AG04450 (cell line): ENCODE data around the gene NCKAP5L. TPM values are rescaled to one million over a fixed set of nuclear protein-coding genes. Genes with fewer than 3 reads are reported as not detected.
"Not testable (repeated sequence)": the region's sequence is repeated elsewhere in the genome, so short reads cannot be mapped to it uniquely, and the experiment has no call there.

ENCODE experiments used
- CTCF ChIA-PET: fragments of 300-600, 350-600 bp; formaldehyde crosslinking; extraction: SDS; loops from one replicate; lab custom pipeline; 2022; ENCODE audit warnings: antibody characterized with exemption, inconsistent platforms; lab: Charles Lee
- POLR2A ChIA-PET: fragments of 350-600 bp; formaldehyde crosslinking; extraction: SDS; loops from one replicate; lab custom pipeline; 2021; ENCODE audit warnings: antibody characterized with exemption, inconsistent platforms; lab: Yijun Ruan, JAX
- DNase-seq: peaks from one replicate; pipeline ENCODE4 v3.0.0-alpha.2; 2011; ENCODE audit warnings: low read depth, low spot score
- H3K27ac ChIP-seq: one replicate; pipeline ENCODE4 v1.5.1; 2012; ENCODE audit warnings: low read depth, low read length, control low read depth
- H3K27me3 ChIP-seq: one replicate; pipeline ENCODE4 v1.6.0; 2012; ENCODE audit warnings: low read length; ENCODE audit not compliant: control insufficient read depth, insufficient read depth
- H3K4me3 ChIP-seq: 2 replicates; pipeline ENCODE4 v1.5.1; 2011; ENCODE audit warnings: mild to moderate bottlenecking, low read depth, low read length, control low read depth
- H3K9me3 ChIP-seq: 2 replicates; pipeline ENCODE4 v1.5.1; 2012; ENCODE audit warnings: low read length; ENCODE audit not compliant: control insufficient read depth, insufficient read depth
- polyA plus RNA-seq: library from polyadenylated mRNA; depleted of rRNA; stranded (reverse); fragments of >200 nt; gene quantifications from 2 replicates; pipeline ENCODE4 v1.2.3, GENCODE V29; 2011
- TF ChIP-seq, protein P1 (sequence below): IDR thresholded peaks from 2 replicates; pipeline ENCODE4 v1.5.1; 2011; ENCODE audit warnings: low read depth, low read length, control low read depth, inconsistent platforms

Gene NCKAP5L
- polyA plus RNA-seq, 1 experiment: 5.6 TPM

DNA sequence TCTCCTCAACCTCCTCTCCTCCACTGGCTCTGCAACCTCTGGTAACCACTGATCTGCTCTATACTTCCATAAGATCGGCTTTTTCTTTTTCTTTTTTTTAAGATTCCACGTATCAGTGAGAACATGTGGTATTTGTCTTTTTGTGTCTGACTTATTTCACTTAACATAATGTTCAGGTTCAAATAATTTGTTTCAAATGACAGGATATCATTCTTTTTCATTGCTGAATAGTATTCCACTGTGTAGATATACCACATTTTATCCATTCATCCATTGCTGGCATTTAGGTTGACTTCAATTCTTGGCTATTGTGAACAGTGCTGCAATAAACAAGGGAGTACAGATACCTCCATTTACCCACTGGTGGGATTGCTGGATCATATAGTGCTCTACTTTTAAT lies 40.5 kb downstream of the NCKAP5L start:
- TF ChIP-seq, protein P1, sequence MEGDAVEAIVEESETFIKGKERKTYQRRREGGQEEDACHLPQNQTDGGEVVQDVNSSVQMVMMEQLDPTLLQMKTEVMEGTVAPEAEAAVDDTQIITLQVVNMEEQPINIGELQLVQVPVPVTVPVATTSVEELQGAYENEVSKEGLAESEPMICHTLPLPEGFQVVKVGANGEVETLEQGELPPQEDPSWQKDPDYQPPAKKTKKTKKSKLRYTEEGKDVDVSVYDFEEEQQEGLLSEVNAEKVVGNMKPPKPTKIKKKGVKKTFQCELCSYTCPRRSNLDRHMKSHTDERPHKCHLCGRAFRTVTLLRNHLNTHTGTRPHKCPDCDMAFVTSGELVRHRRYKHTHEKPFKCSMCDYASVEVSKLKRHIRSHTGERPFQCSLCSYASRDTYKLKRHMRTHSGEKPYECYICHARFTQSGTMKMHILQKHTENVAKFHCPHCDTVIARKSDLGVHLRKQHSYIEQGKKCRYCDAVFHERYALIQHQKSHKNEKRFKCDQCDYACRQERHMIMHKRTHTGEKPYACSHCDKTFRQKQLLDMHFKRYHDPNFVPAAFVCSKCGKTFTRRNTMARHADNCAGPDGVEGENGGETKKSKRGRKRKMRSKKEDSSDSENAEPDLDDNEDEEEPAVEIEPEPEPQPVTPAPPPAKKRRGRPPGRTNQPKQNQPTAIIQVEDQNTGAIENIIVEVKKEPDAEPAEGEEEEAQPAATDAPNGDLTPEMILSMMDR: no peak
- Histone ChIP-seq H3K27ac (no peak overlapping the region), H3K27me3 (no peaks in the 10 kb centered on the region), H3K4me3 (no peak overlapping the region), H3K9me3 (no peaks in the 10 kb centered on the region)
- CTCF ChIA-PET: interaction anchor here (0.7 kb wide), 1 partner anchor 9 kb away, joined by 4 read pairs; no protein-coding TSS in a partner anchor
- DNase-seq: no peak
- POLR2A ChIA-PET: no interaction called here

DNA sequence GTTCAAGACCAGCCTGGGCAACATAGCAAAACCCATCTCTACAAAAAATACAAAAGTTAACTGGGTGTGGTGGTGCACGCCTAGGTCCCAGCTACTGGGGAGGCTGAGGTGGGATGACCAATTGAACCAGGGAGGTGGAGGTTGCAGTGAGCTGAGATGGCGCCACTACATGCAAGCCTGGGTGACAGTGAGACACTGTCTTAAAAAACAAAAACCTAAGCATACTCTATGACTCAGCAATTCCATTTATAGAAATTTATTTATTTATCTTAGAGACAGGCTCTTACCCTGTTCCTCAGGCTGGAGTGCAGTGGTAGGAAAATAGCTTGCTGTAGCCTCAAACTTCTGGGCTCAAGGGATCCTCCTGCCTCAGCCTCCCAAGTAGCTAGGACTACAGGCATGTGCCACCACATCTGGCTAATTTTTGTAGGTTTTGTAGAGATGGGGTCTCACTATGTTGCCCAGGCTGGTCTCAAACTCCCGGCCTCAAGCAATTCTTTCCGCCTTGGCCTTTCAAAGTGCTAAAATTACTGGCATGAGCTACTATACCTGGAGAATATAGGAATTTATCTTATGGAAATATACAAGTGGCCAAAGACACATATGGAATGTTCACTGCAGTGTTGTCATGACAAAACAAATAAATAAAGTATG lies 43.3 kb downstream of the NCKAP5L start:
- TF ChIP-seq, protein P1: no peak
- ChIA-PET POLR2A (interaction anchor here (1.1 to 1.8 kb wide), 2 partner anchors 43 to 58 kb away, joined by 4 to 5 read pairs; partner anchors contain the start of genes BCDIN3D and NCKAP5L), CTCF (interaction anchor here (1.0 to 2.1 kb wide), 2 partner anchors 47 to 54 kb away, joined by 3 to 6 read pairs; no protein-coding TSS in a partner anchor)
- no peaks in the 10 kb centered on the region for H3K9me3 ChIP-seq
- peaks cover 1% of the 10 kb centered on the region for H3K27me3 ChIP-seq
- peak overlapping the region; percentile 80 for H3K27ac ChIP-seq
- DNase-seq: no peak
- H3K4me3 ChIP-seq: no peak overlapping the region

DNA sequence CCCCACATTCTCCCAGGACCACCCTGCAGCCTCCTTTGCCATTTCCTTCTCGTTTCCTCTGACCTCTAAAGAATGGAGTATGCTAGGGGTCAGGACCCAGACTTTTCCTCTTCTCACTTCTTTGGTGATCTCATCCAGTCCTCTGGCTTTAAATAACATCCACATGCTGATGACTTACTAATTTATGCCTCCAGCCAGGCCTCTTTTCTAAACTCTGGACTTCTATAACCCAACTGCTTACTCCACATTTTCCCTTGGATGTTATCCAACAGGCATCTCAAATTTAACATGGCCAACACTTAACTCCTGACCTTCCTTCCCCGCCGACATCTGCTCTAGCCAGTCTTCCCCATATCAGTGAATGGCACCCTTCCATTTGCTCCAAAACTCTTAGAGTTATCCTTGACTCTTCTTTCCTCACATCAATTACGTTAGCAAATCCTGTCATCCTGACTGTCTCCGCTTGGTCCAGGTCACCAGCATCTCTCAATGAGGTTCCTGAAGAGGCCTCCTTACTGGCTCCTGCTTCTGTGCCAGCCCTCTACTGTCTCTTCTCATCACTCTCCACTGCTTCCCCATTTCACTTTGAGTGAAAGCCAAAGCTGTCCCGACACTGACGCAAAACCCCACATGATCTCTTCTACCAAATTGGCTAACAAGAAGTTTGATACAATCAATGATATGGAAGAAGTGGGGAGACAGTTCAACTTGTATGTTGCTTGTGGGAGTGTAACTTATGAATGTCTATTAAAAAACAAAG lies 44.1 kb downstream of the NCKAP5L start:
- Histone ChIP-seq H3K27ac (peak overlapping the region; percentile 80), H3K4me3 (no peak overlapping the region), H3K27me3 (peaks cover 3% of the 10 kb centered on the region), H3K9me3 (no peaks in the 10 kb centered on the region)
- TF ChIP-seq, protein P1: no peak
- ChIA-PET CTCF (interaction anchor here (2.1 kb wide), 1 partner anchor 48 kb away, joined by 6 read pairs; no protein-coding TSS in a partner anchor), POLR2A (interaction anchor here (0.9 to 1.8 kb wide), 4 partner anchors 43 to 161 kb away, joined by 3 to 5 read pairs (median 4); partner anchors contain the start of genes BCDIN3D, NCKAP5L and TMBIM6)
- DNase-seq: peak; percentile 80

DNA sequence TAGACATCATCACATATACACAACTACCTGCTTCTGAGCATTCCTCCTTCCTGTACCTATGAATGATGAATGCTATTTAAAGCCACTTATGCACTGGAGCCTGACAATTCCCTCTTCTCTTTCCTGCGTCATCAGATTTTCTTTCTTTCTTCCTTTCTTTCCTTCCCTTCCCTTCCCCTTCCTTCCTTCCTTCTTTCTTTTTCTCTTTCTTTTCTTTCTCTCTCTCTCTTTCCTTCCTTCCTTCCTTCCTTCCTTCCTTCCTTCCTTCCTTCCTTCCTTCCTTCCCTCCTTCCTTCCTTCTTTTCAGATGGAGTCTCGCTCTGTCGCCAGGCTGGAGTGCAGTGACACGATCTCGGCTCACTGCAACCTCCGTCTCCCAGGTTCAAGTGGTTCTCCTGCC lies 47.3 kb downstream of the NCKAP5L start:
- H3K27ac ChIP-seq, DNase-seq, H3K4me3 ChIP-seq, H3K9me3 ChIP-seq, H3K27me3 ChIP-seq: not testable (repeated sequence)
- ChIA-PET POLR2A (interaction anchor here (0.6 kb wide), 1 partner anchor 39 kb away, joined by 8 read pairs; no protein-coding TSS in a partner anchor), CTCF (interaction anchor here (1.1 to 1.4 kb wide), 2 partner anchors 58 to 60 kb away, joined by 3 to 6 read pairs; no protein-coding TSS in a partner anchor)

DNA sequence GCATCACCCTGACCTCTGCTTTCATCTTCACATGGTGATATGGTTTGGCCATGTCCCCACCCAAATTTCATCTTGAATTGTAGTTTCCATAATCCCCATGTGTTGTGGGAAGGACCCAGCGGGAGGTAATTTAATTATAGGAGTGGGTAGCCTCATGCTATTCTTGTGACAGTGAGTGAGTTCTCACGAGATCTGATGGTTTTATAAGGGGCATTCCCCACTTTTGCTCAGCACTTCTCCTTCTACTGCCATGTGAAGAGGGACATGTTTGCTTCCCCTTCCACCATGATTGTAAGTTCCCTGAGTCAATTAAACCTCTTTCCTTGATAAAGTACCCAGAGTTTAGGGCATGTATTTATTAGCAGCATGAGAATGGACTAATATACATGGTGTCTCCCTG lies 48.6 kb downstream of the NCKAP5L start:
- no peak overlapping the region for H3K27ac ChIP-seq
- H3K9me3 ChIP-seq: no peaks in the 10 kb centered on the region
- peaks cover 3% of the 10 kb centered on the region for H3K27me3 ChIP-seq
- no peak for DNase-seq
- no peak overlapping the region for H3K4me3 ChIP-seq
- POLR2A ChIA-PET: no interaction called here
- CTCF ChIA-PET: interaction anchor here (1.1 to 2.8 kb wide), 4 partner anchors 16 to 166 kb away, joined by 3 to 10 read pairs (median 8); no protein-coding TSS in a partner anchor
- TF ChIP-seq, protein P1: no peak
